Measurements from ENCODE around the gene DSG1. TPM values are rescaled to one million over a fixed set of nuclear protein-coding genes. Genes with fewer than 3 reads are reported as not detected.
"Not testable (repeated sequence)": the region's sequence is repeated elsewhere in the genome, so short reads cannot be mapped to it uniquely, and the experiment has no call there.

The DSG1 gene
- total and polyA plus RNA-seq, 12 donors = under 0.01 to 2.6 (median 0.84) TPM

DNA sequence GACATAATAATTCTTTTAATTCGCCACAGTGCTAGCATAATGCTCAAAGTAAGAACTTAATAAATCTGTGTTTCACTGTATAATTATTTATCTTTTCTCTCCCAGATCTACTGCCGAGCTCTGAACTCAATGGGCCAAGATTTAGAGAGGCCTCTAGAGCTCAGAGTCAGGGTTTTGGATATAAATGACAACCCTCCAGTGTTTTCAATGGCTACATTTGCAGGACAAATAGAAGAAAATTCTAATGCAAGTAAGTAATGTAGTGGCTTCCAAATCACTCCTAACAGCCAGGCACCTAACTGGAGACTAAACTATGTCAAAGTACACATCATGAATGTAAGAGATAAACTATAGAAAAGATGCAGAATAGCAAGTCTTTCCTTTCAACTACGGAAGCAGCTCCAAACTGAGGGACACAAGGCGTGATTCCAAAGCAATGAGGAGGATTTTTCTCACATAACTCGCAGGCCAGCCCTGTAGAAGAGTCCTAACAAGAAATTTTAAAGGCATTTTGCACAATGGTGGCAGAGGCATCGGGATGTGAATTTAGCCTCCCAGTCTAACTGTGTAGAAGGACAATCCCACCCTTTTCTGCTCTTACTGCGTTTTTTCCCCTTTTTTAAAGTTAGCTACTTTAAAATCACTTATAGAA lies 12.0 kb downstream of the DSG1 start:
- Histone ChIP-seq H3K4me3 (no peak overlapping the region), H3K36me3 (no peaks in the 10 kb centered on the region), H3K27ac (no peak overlapping the region), H3K27me3 (no peaks in the 10 kb centered on the region), H3K9me3 (no peaks in the 10 kb centered on the region), H3K4me1 (peaks cover 0 to 5% (median 0%) of the 10 kb centered on the region in 9 donors)
- TF ChIP-seq, protein P1, sequence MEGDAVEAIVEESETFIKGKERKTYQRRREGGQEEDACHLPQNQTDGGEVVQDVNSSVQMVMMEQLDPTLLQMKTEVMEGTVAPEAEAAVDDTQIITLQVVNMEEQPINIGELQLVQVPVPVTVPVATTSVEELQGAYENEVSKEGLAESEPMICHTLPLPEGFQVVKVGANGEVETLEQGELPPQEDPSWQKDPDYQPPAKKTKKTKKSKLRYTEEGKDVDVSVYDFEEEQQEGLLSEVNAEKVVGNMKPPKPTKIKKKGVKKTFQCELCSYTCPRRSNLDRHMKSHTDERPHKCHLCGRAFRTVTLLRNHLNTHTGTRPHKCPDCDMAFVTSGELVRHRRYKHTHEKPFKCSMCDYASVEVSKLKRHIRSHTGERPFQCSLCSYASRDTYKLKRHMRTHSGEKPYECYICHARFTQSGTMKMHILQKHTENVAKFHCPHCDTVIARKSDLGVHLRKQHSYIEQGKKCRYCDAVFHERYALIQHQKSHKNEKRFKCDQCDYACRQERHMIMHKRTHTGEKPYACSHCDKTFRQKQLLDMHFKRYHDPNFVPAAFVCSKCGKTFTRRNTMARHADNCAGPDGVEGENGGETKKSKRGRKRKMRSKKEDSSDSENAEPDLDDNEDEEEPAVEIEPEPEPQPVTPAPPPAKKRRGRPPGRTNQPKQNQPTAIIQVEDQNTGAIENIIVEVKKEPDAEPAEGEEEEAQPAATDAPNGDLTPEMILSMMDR (IDR thresholded peaks at IDR 0.05) = no peak
- ATAC-seq (no peak), DNase-seq (no peak)
- WGBS, 2 donors = 77% methylated on average over 7 of the region's 7 CpGs
- intact Hi-C loops (cut with DNase I) = loop anchor here in 1 of 10 donors (5.0 to 10.0 kb wide), 2 partner anchors 55 to 213 kb away; no protein-coding TSS in a partner anchor

GRCh38 chr18:31343454-31343853 lies 25.5 kb downstream of the DSG1 start:
- DNase-seq = no peak
- ATAC-seq = no peak
- Histone ChIP-seq H3K27ac (no peak overlapping the region), H3K9me3 (no peaks in the 10 kb centered on the region), H3K4me3 (no peak overlapping the region), H3K27me3 (no peaks in the 10 kb centered on the region), H3K36me3 (no peaks in the 10 kb centered on the region), H3K4me1 (no peaks in the 10 kb centered on the region)
- TF ChIP-seq, protein P1 (IDR thresholded peaks at IDR 0.05) = no peak
- 90 to 93% methylated on average over 4 of the region's 4 CpGs for WGBS, 2 donors
- intact Hi-C loops (cut with DNase I) = no loop called here

- H3K4me3 ChIP-seq; H3K9me3 ChIP-seq; H3K4me1 ChIP-seq; ATAC-seq; H3K27me3 ChIP-seq; DNase-seq; intact Hi-C loops (cut with DNase I); H3K36me3 ChIP-seq; H3K27ac ChIP-seq: not testable (repeated sequence)
- 40 to 70% methylated on average over 4 of the region's 17 CpGs for WGBS, 2 donors
Measured at GRCh38 chr18:31353336-31353735, 35.4 kb downstream of the DSG1 start.

GRCh38 chr18:31354990-31355389 lies 37.0 kb downstream of the DSG1 start:
- Histone ChIP-seq H3K4me3 (no peak overlapping the region), H3K4me1 (no peaks in the 10 kb centered on the region), H3K27ac (no peak overlapping the region), H3K27me3 (no peaks in the 10 kb centered on the region), H3K36me3 (no peaks in the 10 kb centered on the region), H3K9me3 (no peaks in the 10 kb centered on the region)
- DNase-seq (no peak), ATAC-seq (no peak)
- intact Hi-C loops (cut with DNase I) = no loop called here
- TF ChIP-seq, protein P1 (IDR thresholded peaks at IDR 0.05) = no peak
- WGBS, 2 donors = 94 to 95% methylated on average over 8 of the region's 8 CpGs

DNA sequence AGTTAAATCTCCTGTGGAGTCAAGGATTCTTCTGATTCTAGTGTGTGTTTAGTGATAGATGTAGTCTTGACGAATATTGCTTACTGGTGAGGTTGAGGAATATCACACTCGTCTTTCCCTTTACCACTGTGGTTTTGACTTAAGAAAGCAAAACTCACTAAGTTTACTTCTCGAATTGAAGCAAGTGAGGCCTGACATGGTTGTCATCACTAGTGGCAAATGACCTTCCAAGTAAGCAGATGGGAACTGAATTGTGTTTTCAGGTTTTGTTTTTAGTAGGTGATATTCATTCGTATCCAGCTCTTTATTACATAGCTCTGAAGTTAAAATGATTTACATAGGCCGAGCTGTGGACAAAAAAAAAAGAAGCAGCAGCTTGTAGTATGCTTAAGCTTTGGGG lies 38.1 kb downstream of the DSG1 start:
- intact Hi-C loops (cut with DNase I) = no loop called here
- 82 to 92% methylated on average over 5 of the region's 5 CpGs for WGBS, 2 donors
- H3K27me3 ChIP-seq = no peaks in the 10 kb centered on the region
- H3K27ac ChIP-seq = no peak overlapping the region
- H3K4me1 ChIP-seq = no peaks in the 10 kb centered on the region
- DNase-seq (no peak), ATAC-seq (no peak)
- TF ChIP-seq, protein P1 (IDR thresholded peaks at IDR 0.05) = no peak
- H3K36me3 ChIP-seq = no peaks in the 10 kb centered on the region
- no peaks in the 10 kb centered on the region for H3K9me3 ChIP-seq
- no peak overlapping the region for H3K4me3 ChIP-seq

Measured in heart right ventricle (tissue), 16 donors.